Measurements from ENCODE around the gene RREB1. TPM values are rescaled to one million over a fixed set of nuclear protein-coding genes. Genes with fewer than 3 reads are reported as not detected.

The RREB1 gene
- total and polyA plus RNA-seq, 2 experiments from 2014 or later: 8.5 to 25.5 TPM

GRCh38 chr6:7183707-7184106, 75.9 kb downstream of the RREB1 start (continued):
- TF ChIP-seq ZNF462 (CRISPR knock-in tag; IDR thresholded peaks at IDR 0.05): no peak
- TF ChIP-seq EZH2 (IDR thresholded peaks at IDR 0.05; ENCODE audit: low read depth, unreplicated experiment): no peak
- no peak for TF ChIP-seq ETS1 (IDR thresholded peaks at IDR 0.05)
- no peak for TF ChIP-seq REST (IDR thresholded peaks at IDR 0.05; ENCODE audit: unreplicated experiment)
- TF ChIP-seq CTCF (conservative IDR thresholded peaks at IDR 0.05; ENCODE audit: low read depth in 2 of 2): no peak

Measured in GM23338 (cell line).